Kidney epithelial cell (primary cell): ENCODE data around the gene KRT40. TPM values are rescaled to one million over a fixed set of nuclear protein-coding genes. Genes with fewer than 3 reads are reported as not detected.

Source experiments
- DNase-seq: peaks from one replicate; pipeline ENCODE4 v3.0.0-alpha.2; 2010; ENCODE audit warnings: low read depth
- H3K27me3 ChIP-seq: 2 replicates; pipeline ENCODE4 v1.6.0; 2011; ENCODE audit warnings: low read length; ENCODE audit not compliant: control insufficient read depth, insufficient read depth
- H3K36me3 ChIP-seq: 2 replicates; pipeline ENCODE4 v1.5.1; 2011; ENCODE audit warnings: low read length; ENCODE audit not compliant: control insufficient read depth, insufficient read depth
- H3K4me3 ChIP-seq: 2 replicates; pipeline ENCODE4 v1.5.1; 2011; ENCODE audit warnings: low read depth, mild to moderate bottlenecking, control low read depth, low read length
- total RNA-seq: library from RNA; depleted of rRNA; stranded (reverse); fragments of >200 nt; gene quantifications from 2 replicates; pipeline ENCODE4 v1.2.3, GENCODE V29; 2015
- TF ChIP-seq, protein P1 (sequence below): IDR thresholded peaks from 2 replicates; pipeline ENCODE4 v1.5.1; 2011; ENCODE audit warnings: mild to moderate bottlenecking, moderate library complexity, low read length, control low read depth, inconsistent platforms; ENCODE audit not compliant: insufficient read depth, poor library complexity, severe bottlenecking

The KRT40 gene
- total RNA-seq, 1 donor from 2014 or later: not detected

DNA sequence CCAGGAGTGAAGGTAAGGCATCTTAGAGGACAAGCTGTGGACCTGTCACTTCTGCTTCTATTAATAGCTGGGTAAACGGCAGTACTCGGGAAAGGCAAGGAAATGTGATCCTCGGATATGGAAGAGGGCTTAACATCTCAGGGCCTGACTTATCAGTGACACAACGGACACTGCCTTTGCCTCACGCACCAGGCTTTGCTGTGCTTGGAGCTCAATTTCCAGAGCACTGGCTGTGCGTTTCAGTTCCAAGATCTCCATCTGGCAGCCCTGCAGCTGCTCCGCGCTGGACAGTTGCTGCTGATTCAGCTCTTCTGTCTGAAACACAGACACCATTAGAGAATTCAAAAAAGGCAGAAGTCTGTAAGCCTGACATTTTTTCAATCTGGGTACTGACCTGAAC lies 3.5 kb downstream of the KRT40 start:
- Histone ChIP-seq H3K36me3 (no peaks in the 10 kb centered on the region), H3K27me3 (no peaks in the 10 kb centered on the region), H3K4me3 (no peak overlapping the region)
- TF ChIP-seq, protein P1, sequence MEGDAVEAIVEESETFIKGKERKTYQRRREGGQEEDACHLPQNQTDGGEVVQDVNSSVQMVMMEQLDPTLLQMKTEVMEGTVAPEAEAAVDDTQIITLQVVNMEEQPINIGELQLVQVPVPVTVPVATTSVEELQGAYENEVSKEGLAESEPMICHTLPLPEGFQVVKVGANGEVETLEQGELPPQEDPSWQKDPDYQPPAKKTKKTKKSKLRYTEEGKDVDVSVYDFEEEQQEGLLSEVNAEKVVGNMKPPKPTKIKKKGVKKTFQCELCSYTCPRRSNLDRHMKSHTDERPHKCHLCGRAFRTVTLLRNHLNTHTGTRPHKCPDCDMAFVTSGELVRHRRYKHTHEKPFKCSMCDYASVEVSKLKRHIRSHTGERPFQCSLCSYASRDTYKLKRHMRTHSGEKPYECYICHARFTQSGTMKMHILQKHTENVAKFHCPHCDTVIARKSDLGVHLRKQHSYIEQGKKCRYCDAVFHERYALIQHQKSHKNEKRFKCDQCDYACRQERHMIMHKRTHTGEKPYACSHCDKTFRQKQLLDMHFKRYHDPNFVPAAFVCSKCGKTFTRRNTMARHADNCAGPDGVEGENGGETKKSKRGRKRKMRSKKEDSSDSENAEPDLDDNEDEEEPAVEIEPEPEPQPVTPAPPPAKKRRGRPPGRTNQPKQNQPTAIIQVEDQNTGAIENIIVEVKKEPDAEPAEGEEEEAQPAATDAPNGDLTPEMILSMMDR: no peak
- no peak for DNase-seq

DNA sequence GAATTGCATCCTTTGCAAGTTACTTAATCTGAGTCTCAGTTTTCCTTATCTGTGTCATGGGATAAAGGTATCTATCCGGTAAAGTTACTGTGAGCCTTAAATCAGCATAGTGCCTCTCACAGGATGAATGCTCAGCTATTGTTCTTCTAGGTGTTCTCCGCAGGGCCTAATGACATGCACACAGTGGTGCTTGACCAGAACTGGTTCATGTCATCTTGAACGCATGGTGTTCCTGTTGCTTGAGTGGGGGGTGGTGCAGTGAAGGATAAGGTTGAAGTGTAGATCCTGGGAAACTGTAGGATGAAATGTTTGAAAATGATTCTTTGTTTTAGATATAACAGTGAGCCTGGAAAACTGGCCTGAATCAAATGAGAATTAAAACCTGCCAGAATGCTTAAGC lies 4.0 kb downstream of the KRT40 start:
- no peaks in the 10 kb centered on the region for H3K36me3 ChIP-seq
- no peak for DNase-seq
- no peaks in the 10 kb centered on the region for H3K27me3 ChIP-seq
- H3K4me3 ChIP-seq: no peak overlapping the region
- TF ChIP-seq, protein P1: no peak

DNA sequence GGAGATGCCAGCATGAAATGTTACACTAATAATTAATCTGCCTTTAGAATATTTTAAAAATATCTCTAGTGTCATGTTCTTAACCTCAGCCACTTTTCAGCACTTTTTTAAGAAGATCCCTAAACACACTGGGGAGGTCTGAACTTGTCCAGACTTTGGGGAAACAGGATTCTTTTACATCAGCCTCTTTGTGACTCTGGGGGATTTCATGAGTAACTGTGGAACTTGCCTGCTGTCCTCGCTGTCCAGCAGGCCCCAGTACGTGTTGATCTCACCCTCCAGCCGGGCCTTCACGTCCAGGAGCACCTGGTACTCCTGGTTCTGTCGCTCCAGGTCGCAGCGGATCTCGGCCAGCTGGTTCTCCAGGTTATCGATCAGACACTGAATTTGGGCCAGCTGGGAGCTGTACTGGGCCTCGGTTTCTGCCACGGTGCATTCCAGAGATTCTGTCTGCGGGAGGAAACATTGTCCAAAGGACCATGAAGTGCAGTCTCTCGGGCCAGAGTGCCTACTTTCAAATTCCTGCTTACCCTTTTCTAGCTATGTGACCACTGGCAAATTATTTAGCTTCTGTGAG lies 5.5 kb downstream of the KRT40 start:
- TF ChIP-seq, protein P1: no peak
- DNase-seq: no peak

DNA sequence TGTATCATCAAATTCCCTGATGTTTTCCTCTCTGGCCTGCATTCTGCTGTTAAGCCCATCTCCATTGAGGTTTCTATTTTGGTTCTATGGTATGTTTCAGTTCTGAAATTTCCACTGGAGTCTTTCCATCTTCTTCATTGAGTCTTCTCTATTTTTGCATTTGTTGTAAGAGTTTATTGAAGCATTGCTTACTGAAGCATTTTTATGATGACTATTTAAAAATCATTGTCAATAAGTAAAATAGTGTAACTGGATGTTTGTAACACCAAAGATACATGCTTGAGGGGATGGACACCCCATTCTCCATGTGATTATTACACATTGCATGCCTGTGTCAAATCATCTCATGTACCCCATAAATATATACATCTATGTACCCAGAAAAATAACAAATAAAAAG lies 8.6 kb downstream of the KRT40 start:
- TF ChIP-seq, protein P1: no peak
- no peak for DNase-seq
- H3K27me3 ChIP-seq: no peaks in the 10 kb centered on the region
- H3K36me3 ChIP-seq: no peaks in the 10 kb centered on the region
- H3K4me3 ChIP-seq: no peak overlapping the region

More for the DNA sequence above, 5.5 kb downstream of the KRT40 start:
- Histone ChIP-seq H3K36me3 (no peaks in the 10 kb centered on the region), H3K4me3 (no peak overlapping the region), H3K27me3 (no peaks in the 10 kb centered on the region)

DNA sequence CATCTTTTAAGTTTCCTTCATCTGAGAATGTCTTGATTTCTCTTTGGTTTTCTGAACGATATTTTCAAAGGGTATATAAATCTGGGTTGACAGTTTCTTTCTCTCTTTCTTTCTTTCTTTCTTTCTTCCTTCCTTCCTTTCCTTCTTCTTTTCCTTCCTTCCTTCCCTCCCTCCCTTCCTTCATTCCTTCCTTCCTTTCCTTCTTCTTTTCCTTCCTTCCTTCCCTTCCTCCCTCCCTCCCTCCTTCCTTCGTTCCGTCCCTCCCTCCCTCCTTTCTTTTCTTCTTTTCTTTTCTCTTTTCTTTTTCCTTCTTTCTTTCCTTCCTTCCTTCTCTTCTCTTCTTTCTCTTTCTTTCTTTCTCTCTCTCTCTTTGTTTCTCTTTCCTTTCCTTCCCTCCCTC lies 9.8 kb downstream of the KRT40 start:
- Histone ChIP-seq H3K36me3 (no peaks in the 10 kb centered on the region), H3K27me3 (no peaks in the 10 kb centered on the region), H3K4me3 (no peak overlapping the region)
- no peak for DNase-seq
- TF ChIP-seq, protein P1: no peak

DNA sequence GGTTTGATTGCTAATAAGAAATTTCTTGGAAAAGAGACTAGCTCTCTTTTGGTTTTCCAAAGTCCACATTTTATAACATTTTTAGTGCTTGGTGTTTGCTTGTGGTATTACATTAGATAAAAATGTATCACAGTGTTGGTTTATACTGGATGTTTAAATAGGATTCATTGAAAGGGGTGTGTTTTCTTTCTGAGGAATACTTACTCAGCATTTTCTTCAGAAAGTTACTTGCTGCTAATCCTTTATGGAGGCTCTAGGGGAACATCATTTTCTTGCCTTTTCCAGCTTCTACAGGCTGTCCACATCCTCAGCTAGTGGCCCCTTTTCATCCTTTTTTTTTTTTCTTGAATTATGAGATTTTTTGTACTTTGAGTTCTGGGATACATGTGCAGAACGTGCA lies 16.5 kb downstream of the KRT40 start:
- Histone ChIP-seq H3K27me3 (no peaks in the 10 kb centered on the region), H3K36me3 (no peaks in the 10 kb centered on the region), H3K4me3 (no peak overlapping the region)
- TF ChIP-seq, protein P1: no peak
- no peak for DNase-seq
